ENCODE data around the gene AXL. TPM values are rescaled to one million over a fixed set of nuclear protein-coding genes. Genes with fewer than 3 reads are reported as not detected.

Gene AXL
- total and polyA plus RNA-seq, 9 of the 15 experiments (the other 6 are each of a cell fraction or from before 2014, with no cell fraction given) = 0.80 to 6.6 (median 1.6) TPM

DNA sequence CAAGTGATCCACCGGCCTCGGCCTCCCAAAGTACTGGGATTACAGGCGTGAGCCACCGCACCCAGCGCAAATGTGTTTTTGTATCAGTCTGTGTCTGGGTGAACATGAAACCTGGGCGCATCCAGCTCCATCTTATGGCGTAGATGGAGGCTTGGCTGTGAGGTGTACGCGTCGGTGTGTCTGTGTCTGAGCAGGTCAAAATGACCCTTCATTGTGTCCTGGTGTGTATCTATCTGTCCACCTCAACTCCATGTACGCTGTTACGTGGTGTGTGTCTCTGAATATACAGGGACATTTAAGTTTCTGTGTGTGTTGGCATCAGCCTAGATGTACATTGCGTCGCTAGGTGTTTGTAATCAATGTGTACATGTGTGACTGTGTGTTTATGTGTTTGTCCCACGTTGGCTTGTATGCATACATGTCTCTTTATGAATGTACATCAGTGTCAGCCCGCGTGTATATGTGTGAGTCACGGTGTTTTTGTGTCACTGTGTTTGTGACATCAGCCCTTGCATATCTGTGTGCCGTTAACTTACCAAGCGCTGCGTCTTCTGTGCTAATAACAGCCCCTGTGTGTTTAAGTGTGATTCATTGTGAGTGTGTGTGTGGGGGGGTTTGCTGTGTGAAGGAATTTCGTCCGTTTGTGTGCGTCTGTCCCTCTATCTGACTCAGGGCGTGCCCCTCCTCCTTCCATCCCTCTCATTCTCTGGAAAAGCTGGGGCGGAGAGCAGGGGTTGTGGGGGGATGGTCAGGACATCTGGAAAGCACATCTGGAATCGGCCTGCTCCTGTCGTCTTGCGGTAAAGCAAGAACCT, 6.4 kb downstream of the AXL start (continued):
- TF ChIP-seq, protein P1, sequence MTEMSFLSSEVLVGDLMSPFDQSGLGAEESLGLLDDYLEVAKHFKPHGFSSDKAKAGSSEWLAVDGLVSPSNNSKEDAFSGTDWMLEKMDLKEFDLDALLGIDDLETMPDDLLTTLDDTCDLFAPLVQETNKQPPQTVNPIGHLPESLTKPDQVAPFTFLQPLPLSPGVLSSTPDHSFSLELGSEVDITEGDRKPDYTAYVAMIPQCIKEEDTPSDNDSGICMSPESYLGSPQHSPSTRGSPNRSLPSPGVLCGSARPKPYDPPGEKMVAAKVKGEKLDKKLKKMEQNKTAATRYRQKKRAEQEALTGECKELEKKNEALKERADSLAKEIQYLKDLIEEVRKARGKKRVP (CRISPR knock-in tag; IDR thresholded peaks at IDR 0.05) = no peak
- TF ChIP-seq ZBTB34 (CRISPR knock-in tag; IDR thresholded peaks at IDR 0.05) (no peak), ZNF589 (CRISPR knock-in tag; IDR thresholded peaks at IDR 0.05; ENCODE audit: low read depth) (no peak), NCOA6 (IDR thresholded peaks at IDR 0.05) (no peak), HMG20B (CRISPR knock-in tag; IDR thresholded peaks at IDR 0.05) (no peak), SRSF3 (IDR thresholded peaks at IDR 0.05; ENCODE audit: insufficient read depth, low read length) (no peak), IRF2 (CRISPR knock-in tag; IDR thresholded peaks at IDR 0.05) (no peak), ZBTB9 (CRISPR knock-in tag; IDR thresholded peaks at IDR 0.05) (no peak), SNIP1 (IDR thresholded peaks at IDR 0.05; ENCODE audit: low read depth) (no peak), CEBPG (CRISPR knock-in tag; IDR thresholded peaks at IDR 0.05) (peak; percentile 47; the same call in 1 of the 2 replicates), CEBPG (tag; conservative IDR thresholded peaks at IDR 0.05 in 1 of 2, IDR thresholded peaks at IDR 0.05 in 1 of 2) (peak in 1 of 2 experiments; percentile 72; a peak in 2 of 4 replicates), ZKSCAN1 (IDR thresholded peaks at IDR 0.05; ENCODE audit: low read depth, low read length) (no peak), SIN3A (IDR thresholded peaks at IDR 0.05; ENCODE audit: borderline replicate concordance in 2 of 2, control insufficient read depth in 1 of 2, low read depth in 2 of 2, low read length in 2 of 2) (no peak), PML (IDR thresholded peaks at IDR 0.05; ENCODE audit: low read length) (no peak), ZNF77 (CRISPR knock-in tag; IDR thresholded peaks at IDR 0.05) (no peak), ETV5 (CRISPR knock-in tag; IDR thresholded peaks at IDR 0.05; ENCODE audit: low read depth) (no peak), PRMT5 (CRISPR knock-in tag; IDR thresholded peaks at IDR 0.05) (no peak), NR2F6 (CRISPR knock-in tag; IDR thresholded peaks at IDR 0.05) (no peak), ZNF324 (CRISPR knock-in tag; IDR thresholded peaks at IDR 0.05) (no peak), GATAD2A (IDR thresholded peaks at IDR 0.05) (no peak), RAD51 (IDR thresholded peaks at IDR 0.05; ENCODE audit: borderline replicate concordance, low read depth) (no peak), U2AF1 (optimal IDR thresholded peaks at IDR 0.05; ENCODE audit: low read depth, low read length) (no peak)
- TF ChIP-seq, protein P2, sequence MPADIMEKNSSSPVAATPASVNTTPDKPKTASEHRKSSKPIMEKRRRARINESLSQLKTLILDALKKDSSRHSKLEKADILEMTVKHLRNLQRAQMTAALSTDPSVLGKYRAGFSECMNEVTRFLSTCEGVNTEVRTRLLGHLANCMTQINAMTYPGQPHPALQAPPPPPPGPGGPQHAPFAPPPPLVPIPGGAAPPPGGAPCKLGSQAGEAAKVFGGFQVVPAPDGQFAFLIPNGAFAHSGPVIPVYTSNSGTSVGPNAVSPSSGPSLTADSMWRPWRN (IDR thresholded peaks at IDR 0.05; ENCODE audit: low read depth) = no peak; the same call in 1 of the 2 replicates
